Gastrocnemius medialis (tissue), 4 donors: ENCODE measurements around the gene AUTS2. TPM values are rescaled to one million over a fixed set of nuclear protein-coding genes. Genes with fewer than 3 reads are reported as not detected.

Source experiments
- ATAC-seq, 2 donors: fragments of 150-250 bp; one replicate each; pipeline ENCODE4 v1.9.1; 2016
- DNase-seq, 2 donors: peaks; one replicate each; pipeline ENCODE4 v3.0.0-alpha.2; 2019
- H3K27ac ChIP-seq, 4 donors: fragments of 200-600 bp; sonication (generic); 1 replicate in 1 of 4; 2 replicates in 3 of 4; pipeline ENCODE4 v1.5.1; 2016 to 2018; ENCODE audit warnings: mild to moderate bottlenecking in 2 of 4, moderate library complexity in 1 of 4
- H3K27me3 ChIP-seq, 3 donors: fragments of 200-600 bp; sonication (generic) in 2 of 3; 1 replicate in 1 of 3; 2 replicates in 2 of 3; pipeline versions ENCODE4 v1.5.1 to v1.6.0; 2016 to 2019; ENCODE audit warnings: mild to moderate bottlenecking in 1 of 3, moderate library complexity in 1 of 3
- H3K36me3 ChIP-seq, 2 donors: fragments of 200-600 bp; sonication (generic) in 1 of 2; one replicate each; pipeline ENCODE4 v1.5.1; 2017 to 2018
- H3K4me1 ChIP-seq, 2 donors: fragments of 200-600 bp; sonication (generic) in 1 of 2; one replicate each; pipeline ENCODE4 v1.5.1; 2016 to 2017; ENCODE audit warnings: mild to moderate bottlenecking in 2 of 2
- H3K4me3 ChIP-seq, 4 donors: fragments of 200-600 bp; sonication (generic) in 3 of 4; 1 replicate in 1 of 4; 2 replicates in 3 of 4; pipeline ENCODE4 v1.5.1; 2016 to 2019; ENCODE audit warnings: mild to moderate bottlenecking in 2 of 4
- H3K9me3 ChIP-seq, 3 donors: fragments of 200-600 bp; sonication (generic) in 2 of 3; 1 replicate in 1 of 3; 2 replicates in 2 of 3; pipeline ENCODE4 v1.5.1; 2016 to 2019
- POLR2A ChIP-seq, 2 donors: fragments of 450-650 bp; IDR thresholded peaks; one replicate each; pipeline ENCODE4 v1.6.1; 2017; ENCODE audit warnings: antibody characterized with exemption in 2 of 2, mild to moderate bottlenecking in 2 of 2, moderate library complexity in 2 of 2
- in situ Hi-C, 4 donors: fragments of 200-750 bp; cut with MboI; loops; one replicate each; pipeline versions ENCODE4 v1.15.0 to v1.8.0; 2017; ENCODE audit warnings: low sequenced_read_pairs in 4 of 4
- intact Hi-C: fragments of 100-400 bp; cut with DNase I; formaldehyde crosslinking; loops from one replicate; pipeline ENCODE4 v1.15.1; 2023; ENCODE audit warnings: low total_unique reads
- total RNA-seq, 4 donors: library from RNA; depleted of rRNA; stranded (reverse); fragments of >200 nt; gene quantifications; one replicate each; pipeline versions ENCODE4 v1.1.0 to v1.2.3, GENCODE V29; 2016
- TF ChIP-seq, protein P1 (sequence below), 5 experiments: fragments of 450-650 bp in 3 of 5; fragments of 200-600 bp in 2 of 5; sonication (generic) in 2 of 5; IDR thresholded peaks in 4 of 5; conservative IDR thresholded peaks in 1 of 5; 1 replicate in 4 of 5; 2 replicates in 1 of 5; pipeline ENCODE4 v1.5.1; 2016 to 2019; ENCODE audit warnings: antibody characterized with exemption in 5 of 5, mild to moderate bottlenecking in 3 of 5, moderate library complexity in 3 of 5

AUTS2 gene
- total RNA-seq, 4 donors from 2014 or later: 2.5 to 16.2 (median 8.5) TPM

DNA sequence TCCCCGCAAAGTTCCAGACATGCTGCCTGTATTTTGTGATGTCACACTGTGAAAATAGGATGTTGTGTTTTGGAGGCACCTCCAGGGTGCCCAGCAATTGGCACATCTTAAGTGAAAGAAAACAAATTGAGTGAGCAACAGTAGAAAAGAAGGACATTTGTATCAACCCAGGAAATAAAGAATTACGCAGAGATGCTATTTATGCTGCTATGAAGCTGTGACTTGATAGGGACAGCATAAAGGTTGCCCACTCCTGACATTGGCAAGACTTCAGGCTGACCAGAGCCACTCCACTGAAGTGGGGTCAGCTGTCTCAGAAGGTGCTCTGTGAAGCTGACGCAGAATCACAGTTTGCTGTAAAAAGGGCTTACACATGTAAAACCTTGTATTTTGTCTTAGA, 803.8 kb downstream of the AUTS2 start:
- no peaks in the 10 kb centered on the region for H3K27me3 ChIP-seq
- H3K4me3 ChIP-seq: no peak overlapping the region
- ATAC-seq (no peak), DNase-seq (no peak)
- in situ Hi-C loops (no loop called here), intact Hi-C loops (no loop called here)
- H3K36me3 ChIP-seq: no peaks in the 10 kb centered on the region
- H3K9me3 ChIP-seq: no peaks in the 10 kb centered on the region
- H3K4me1 ChIP-seq: no peaks in the 10 kb centered on the region
- TF ChIP-seq, protein P1, sequence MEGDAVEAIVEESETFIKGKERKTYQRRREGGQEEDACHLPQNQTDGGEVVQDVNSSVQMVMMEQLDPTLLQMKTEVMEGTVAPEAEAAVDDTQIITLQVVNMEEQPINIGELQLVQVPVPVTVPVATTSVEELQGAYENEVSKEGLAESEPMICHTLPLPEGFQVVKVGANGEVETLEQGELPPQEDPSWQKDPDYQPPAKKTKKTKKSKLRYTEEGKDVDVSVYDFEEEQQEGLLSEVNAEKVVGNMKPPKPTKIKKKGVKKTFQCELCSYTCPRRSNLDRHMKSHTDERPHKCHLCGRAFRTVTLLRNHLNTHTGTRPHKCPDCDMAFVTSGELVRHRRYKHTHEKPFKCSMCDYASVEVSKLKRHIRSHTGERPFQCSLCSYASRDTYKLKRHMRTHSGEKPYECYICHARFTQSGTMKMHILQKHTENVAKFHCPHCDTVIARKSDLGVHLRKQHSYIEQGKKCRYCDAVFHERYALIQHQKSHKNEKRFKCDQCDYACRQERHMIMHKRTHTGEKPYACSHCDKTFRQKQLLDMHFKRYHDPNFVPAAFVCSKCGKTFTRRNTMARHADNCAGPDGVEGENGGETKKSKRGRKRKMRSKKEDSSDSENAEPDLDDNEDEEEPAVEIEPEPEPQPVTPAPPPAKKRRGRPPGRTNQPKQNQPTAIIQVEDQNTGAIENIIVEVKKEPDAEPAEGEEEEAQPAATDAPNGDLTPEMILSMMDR (IDR thresholded peaks at IDR 0.05 in 4 of 5, conservative IDR thresholded peaks at IDR 0.05 in 1 of 5): no peak
- TF ChIP-seq POLR2A (IDR thresholded peaks at IDR 0.05): no peak
- H3K27ac ChIP-seq: no peak overlapping the region

DNA sequence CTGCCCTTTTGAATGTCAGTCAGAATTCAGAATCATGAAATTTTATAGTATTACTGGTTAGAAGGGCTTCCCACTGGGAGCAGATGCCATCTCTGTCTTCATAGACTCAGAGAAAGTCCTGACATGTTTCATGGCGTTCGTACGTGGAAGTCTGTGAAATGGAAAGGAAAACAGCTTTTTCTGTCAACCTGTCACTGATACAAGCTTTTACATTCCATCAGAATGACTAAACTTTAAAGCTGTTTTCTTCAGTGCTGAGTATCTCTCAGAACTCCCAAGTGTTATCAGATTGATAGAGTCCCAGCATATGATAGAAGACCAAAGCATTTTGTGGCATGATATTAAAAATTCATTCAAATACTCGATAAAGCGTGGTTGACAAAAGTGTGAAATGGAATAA, 807.0 kb downstream of the AUTS2 start:
- Histone ChIP-seq H3K27me3 (no peaks in the 10 kb centered on the region), H3K4me3 (no peak overlapping the region), H3K27ac (no peak overlapping the region), H3K9me3 (no peaks in the 10 kb centered on the region), H3K36me3 (no peaks in the 10 kb centered on the region), H3K4me1 (no peaks in the 10 kb centered on the region)
- intact Hi-C loops: no loop called here
- in situ Hi-C loops: no loop called here
- no peak for DNase-seq
- no peak for ATAC-seq
- TF ChIP-seq POLR2A (IDR thresholded peaks at IDR 0.05): no peak
- TF ChIP-seq, protein P1 (IDR thresholded peaks at IDR 0.05 in 4 of 5, conservative IDR thresholded peaks at IDR 0.05 in 1 of 5): no peak

DNA sequence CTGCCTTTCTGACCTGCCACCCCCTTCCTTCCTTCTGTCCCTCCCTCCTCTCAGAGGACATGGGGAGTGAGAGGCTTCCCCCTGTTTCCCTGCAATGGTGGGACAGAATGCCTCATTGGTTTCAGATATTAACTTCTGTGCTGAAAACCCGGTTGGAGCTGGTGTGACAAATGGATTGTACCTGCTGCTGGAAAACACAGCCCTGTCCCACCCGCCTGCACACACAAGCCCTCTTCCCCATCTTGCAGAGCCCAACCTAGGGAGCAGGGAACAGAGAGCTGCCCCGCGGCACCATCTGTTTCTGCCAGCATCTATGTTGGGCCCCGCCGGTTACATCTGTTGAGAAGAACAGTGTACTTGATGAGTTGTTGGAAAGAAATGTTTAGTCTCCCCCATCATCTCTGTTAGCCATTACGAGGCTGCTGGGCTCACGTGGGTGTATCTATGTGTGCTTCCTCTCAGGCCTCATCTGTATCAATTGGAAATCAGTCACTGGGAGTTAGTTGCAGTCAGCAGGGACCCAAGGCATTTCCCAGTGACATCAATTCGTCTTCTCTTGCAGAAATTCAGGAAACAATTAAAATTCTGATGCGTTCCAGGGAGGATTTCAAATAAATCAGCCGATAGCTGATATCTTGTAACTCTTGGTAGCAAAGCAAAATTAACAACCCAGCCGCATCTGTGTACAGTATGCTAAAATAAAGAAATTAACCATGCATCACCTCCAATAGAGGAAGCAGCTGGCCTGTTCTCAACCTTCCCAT, 808.1 kb downstream of the AUTS2 start:
- H3K27ac ChIP-seq: no peak overlapping the region
- TF ChIP-seq, protein P1 (IDR thresholded peaks at IDR 0.05 in 4 of 5, conservative IDR thresholded peaks at IDR 0.05 in 1 of 5): no peak
- DNase-seq: no peak
- in situ Hi-C loops: no loop called here
- no peaks in the 10 kb centered on the region for H3K9me3 ChIP-seq
- no peaks in the 10 kb centered on the region for H3K27me3 ChIP-seq
- no peak for ATAC-seq
- intact Hi-C loops: no loop called here
- no peak overlapping the region for H3K4me3 ChIP-seq
- no peaks in the 10 kb centered on the region for H3K36me3 ChIP-seq
- no peaks in the 10 kb centered on the region for H3K4me1 ChIP-seq

DNA sequence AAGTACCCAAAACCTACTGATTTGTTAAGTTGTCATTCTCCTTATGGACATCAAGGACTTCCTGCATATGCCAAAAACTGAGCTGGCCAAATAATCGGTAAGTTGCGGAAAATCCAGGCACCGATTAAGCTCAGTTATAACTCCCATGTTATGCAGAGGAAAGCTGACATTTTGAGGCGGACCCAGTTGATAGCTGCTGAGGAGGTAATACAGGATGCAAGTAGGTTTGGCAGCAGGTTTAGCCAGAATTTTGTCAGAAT, 808.6 kb downstream of the AUTS2 start:
- ATAC-seq: no peak
- no peak for TF ChIP-seq POLR2A (IDR thresholded peaks at IDR 0.05)
- TF ChIP-seq, protein P1 (IDR thresholded peaks at IDR 0.05 in 4 of 5, conservative IDR thresholded peaks at IDR 0.05 in 1 of 5): no peak

DNA sequence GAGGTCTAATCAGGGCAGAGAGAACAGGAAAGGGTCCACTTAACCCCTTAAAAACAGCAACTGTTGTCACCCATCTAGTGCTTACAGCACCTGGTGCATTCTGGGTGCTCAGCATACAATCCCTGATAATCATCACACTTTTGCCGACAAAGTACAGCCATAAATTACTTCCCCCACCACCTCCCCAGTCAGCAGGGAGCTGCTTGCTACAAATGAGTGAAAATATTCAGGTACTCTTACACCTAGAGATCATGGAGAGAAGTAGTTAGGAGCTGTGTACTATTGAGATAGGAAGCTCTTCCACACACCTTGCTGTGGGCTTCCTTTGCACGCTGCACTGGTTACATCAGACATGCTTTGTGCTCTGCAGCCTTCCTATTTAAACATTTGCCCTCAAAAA, 810.2 kb downstream of the AUTS2 start:
- H3K9me3 ChIP-seq: no peaks in the 10 kb centered on the region
- H3K27ac ChIP-seq: no peak overlapping the region
- H3K4me1 ChIP-seq: no peaks in the 10 kb centered on the region
- ATAC-seq (no peak), DNase-seq (no peak)
- TF ChIP-seq POLR2A (IDR thresholded peaks at IDR 0.05): no peak
- TF ChIP-seq, protein P1 (IDR thresholded peaks at IDR 0.05 in 4 of 5, conservative IDR thresholded peaks at IDR 0.05 in 1 of 5): no peak
- H3K36me3 ChIP-seq: no peaks in the 10 kb centered on the region
- H3K4me3 ChIP-seq: no peak overlapping the region
- H3K27me3 ChIP-seq: no peaks in the 10 kb centered on the region
- intact Hi-C loops (no loop called here), in situ Hi-C loops (no loop called here)

More for the DNA sequence above, 808.6 kb downstream of the AUTS2 start:
- Histone ChIP-seq H3K4me3 (no peak overlapping the region), H3K27me3 (no peaks in the 10 kb centered on the region), H3K36me3 (no peaks in the 10 kb centered on the region), H3K4me1 (no peaks in the 10 kb centered on the region), H3K27ac (no peak overlapping the region), H3K9me3 (no peaks in the 10 kb centered on the region)
- in situ Hi-C loops: no loop called here
- intact Hi-C loops: no loop called here
- no peak for DNase-seq
